Fibroblast of lung (primary cell): ENCODE measurements around the gene TMEM255B. TPM values are rescaled to one million over a fixed set of nuclear protein-coding genes. Genes with fewer than 3 reads are reported as not detected.
"Not testable (repeated sequence)": the region's sequence is repeated elsewhere in the genome, so short reads cannot be mapped to it uniquely, and the experiment has no call there.

Experiments used
- DNase-seq, 2 donors: peaks; one replicate each; pipeline versions ENCODE4 v3.0.0 to v3.0.0-alpha.2; 2010; ENCODE audit warnings: low read depth in 2 of 2
- H2AFZ ChIP-seq: 2 replicates; pipeline ENCODE4 v1.5.1; 2012; ENCODE audit warnings: low read length, control low read depth, inconsistent platforms
- H3K27ac ChIP-seq: 2 replicates; pipeline ENCODE4 v1.5.1; 2011; ENCODE audit warnings: low read length, control low read depth; ENCODE audit not compliant: insufficient read depth
- H3K27me3 ChIP-seq: 2 replicates; pipeline ENCODE4 v1.5.1; 2011; ENCODE audit warnings: mild to moderate bottlenecking, low read length; ENCODE audit not compliant: control insufficient read depth, insufficient read depth
- H3K36me3 ChIP-seq: 2 replicates; pipeline ENCODE4 v1.5.1; 2011; ENCODE audit warnings: low read length; ENCODE audit not compliant: control insufficient read depth, insufficient read depth
- H3K4me1 ChIP-seq: 2 replicates; pipeline ENCODE4 v1.5.1; 2011; ENCODE audit warnings: low read length; ENCODE audit not compliant: control insufficient read depth, insufficient read depth; ENCODE audit errors: extremely low read depth
- H3K4me2 ChIP-seq: 2 replicates; pipeline ENCODE4 v1.5.1; 2011; ENCODE audit warnings: low read length, control low read depth; ENCODE audit not compliant: insufficient read depth; ENCODE audit errors: extremely low read depth
- H3K4me3 ChIP-seq, 4 experiments: fragments of 200-600 bp in 1 of 4; sonication (generic) in 1 of 4; replicated peaks in 1 of 4; 2 replicates each; pipeline ENCODE4 v1.5.1; 2011 to 2016; ENCODE audit warnings: low read length in 4 of 4, low read depth in 3 of 4, mild to moderate bottlenecking in 3 of 4, control low read depth in 2 of 4, inconsistent platforms in 1 of 4, mixed read lengths in 1 of 4; ENCODE audit not compliant: insufficient read depth in 1 of 4; ENCODE audit errors: control extremely low read depth in 1 of 4
- H3K79me2 ChIP-seq: 2 replicates; pipeline ENCODE4 v1.5.1; 2012; ENCODE audit warnings: mild to moderate bottlenecking, low read length, inconsistent platforms; ENCODE audit not compliant: control insufficient read depth, insufficient read depth
- H3K9ac ChIP-seq: 2 replicates; pipeline ENCODE4 v1.5.1; 2011; ENCODE audit warnings: mild to moderate bottlenecking, low read length, control low read depth; ENCODE audit not compliant: insufficient read depth
- H3K9me3 ChIP-seq: 2 replicates; pipeline ENCODE4 v1.5.1; 2012; ENCODE audit warnings: low read depth, low read length; ENCODE audit not compliant: control insufficient read depth, insufficient read depth
- H4K20me1 ChIP-seq: 2 replicates; pipeline ENCODE4 v1.5.1; 2011; ENCODE audit warnings: low read length; ENCODE audit not compliant: control insufficient read depth, insufficient read depth; ENCODE audit errors: extremely low read depth
- EZH2 ChIP-seq: IDR thresholded peaks from 2 replicates; pipeline ENCODE4 v1.5.1; 2012; ENCODE audit warnings: low read length, control low read depth, mild to moderate bottlenecking; ENCODE audit errors: missing control alignments
- polyA plus RNA-seq, 2 donors: library from polyadenylated mRNA; depleted of rRNA in 1 of 2; stranded (reverse) in 1 of 2; unstranded in 1 of 2; fragments of >200 nt; gene quantifications; 2 replicates each; pipeline ENCODE4 v1.2.1, GENCODE V29; 2011 to 2012; ENCODE audit warnings: missing spikeins in 1 of 2
- total RNA-seq: library from RNA; depleted of rRNA; stranded (reverse); fragments of >200 nt; gene quantifications from 2 replicates; pipeline ENCODE4 v1.2.1, GENCODE V29; 2014
- TF ChIP-seq, protein P1 (sequence below), 2 donors: IDR thresholded peaks in 1 of 2; conservative IDR thresholded peaks in 1 of 2; 1 replicate in 1 of 2; 2 replicates in 1 of 2; pipeline ENCODE4 v1.5.1; 2011 to 2012; ENCODE audit warnings: low read length in 2 of 2, control low read depth in 1 of 2, inconsistent platforms in 1 of 2, low read depth in 1 of 2, mild to moderate bottlenecking in 1 of 2

TMEM255B gene
- total and polyA plus RNA-seq, 2 donors (not counting 1 experiment from before 2014, with no cell fraction given) = 2.4 to 10.4 TPM

- no peak for TF ChIP-seq EZH2
- TF ChIP-seq, protein P1, sequence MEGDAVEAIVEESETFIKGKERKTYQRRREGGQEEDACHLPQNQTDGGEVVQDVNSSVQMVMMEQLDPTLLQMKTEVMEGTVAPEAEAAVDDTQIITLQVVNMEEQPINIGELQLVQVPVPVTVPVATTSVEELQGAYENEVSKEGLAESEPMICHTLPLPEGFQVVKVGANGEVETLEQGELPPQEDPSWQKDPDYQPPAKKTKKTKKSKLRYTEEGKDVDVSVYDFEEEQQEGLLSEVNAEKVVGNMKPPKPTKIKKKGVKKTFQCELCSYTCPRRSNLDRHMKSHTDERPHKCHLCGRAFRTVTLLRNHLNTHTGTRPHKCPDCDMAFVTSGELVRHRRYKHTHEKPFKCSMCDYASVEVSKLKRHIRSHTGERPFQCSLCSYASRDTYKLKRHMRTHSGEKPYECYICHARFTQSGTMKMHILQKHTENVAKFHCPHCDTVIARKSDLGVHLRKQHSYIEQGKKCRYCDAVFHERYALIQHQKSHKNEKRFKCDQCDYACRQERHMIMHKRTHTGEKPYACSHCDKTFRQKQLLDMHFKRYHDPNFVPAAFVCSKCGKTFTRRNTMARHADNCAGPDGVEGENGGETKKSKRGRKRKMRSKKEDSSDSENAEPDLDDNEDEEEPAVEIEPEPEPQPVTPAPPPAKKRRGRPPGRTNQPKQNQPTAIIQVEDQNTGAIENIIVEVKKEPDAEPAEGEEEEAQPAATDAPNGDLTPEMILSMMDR (conservative IDR thresholded peaks at IDR 0.05 in 1 of 2, IDR thresholded peaks at IDR 0.05 in 1 of 2; ENCODE audit: low read depth in 1 of 2, low read length in 2 of 2) = no peak
- Histone ChIP-seq H3K36me3 (peaks cover 52% of the 10 kb centered on the region), H3K27ac (no peak overlapping the region)
Measured at GRCh38 chr13:113832205-113832604, 73.2 kb downstream of the TMEM255B start.

DNA sequence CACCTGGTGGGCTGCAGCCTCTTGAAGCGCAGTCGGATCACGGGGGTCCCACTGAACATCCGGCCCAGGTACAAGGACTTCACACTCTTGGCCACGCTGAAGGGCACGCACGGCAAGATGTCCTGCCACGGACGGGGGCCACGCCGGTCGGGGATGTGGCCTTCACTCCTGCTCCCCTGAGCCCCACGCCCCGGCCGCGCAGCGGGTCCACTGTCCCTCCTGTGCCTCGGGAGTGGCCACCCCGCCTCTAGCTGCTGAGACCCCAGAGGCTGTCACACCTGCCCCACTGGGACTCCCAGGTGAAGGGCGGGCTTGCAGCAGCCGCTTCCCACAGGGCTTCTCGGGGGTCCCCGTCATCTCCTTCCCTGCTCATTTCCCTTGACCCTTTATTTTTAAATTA, 73.6 kb downstream of the TMEM255B start:
- Histone ChIP-seq H3K4me3 (no peak overlapping the region), H3K79me2 (peaks cover 4% of the 10 kb centered on the region), H2AFZ (no peak overlapping the region), H3K9me3 (no peaks in the 10 kb centered on the region), H3K9ac (no peak overlapping the region), H3K36me3 (peaks cover 52% of the 10 kb centered on the region), H4K20me1 (no peaks in the 10 kb centered on the region), H3K4me1 (peaks cover 12% of the 10 kb centered on the region), H3K27ac (no peak overlapping the region), H3K4me2 (no peak overlapping the region), H3K27me3 (no peaks in the 10 kb centered on the region)
- no peak for DNase-seq
- TF ChIP-seq EZH2 = no peak
- TF ChIP-seq, protein P1 (conservative IDR thresholded peaks at IDR 0.05 in 1 of 2, IDR thresholded peaks at IDR 0.05 in 1 of 2; ENCODE audit: low read depth in 1 of 2, low read length in 2 of 2) = no peak

More at GRCh38 chr13:113832205-113832604, 73.2 kb downstream of the TMEM255B start:
- no peak for DNase-seq
- H3K4me1 ChIP-seq = peaks cover 7% of the 10 kb centered on the region
- H2AFZ ChIP-seq = no peak overlapping the region
- no peaks in the 10 kb centered on the region for H3K27me3 ChIP-seq
- H3K4me3 ChIP-seq = no peak overlapping the region
- H3K9ac ChIP-seq = no peak overlapping the region
- H3K9me3 ChIP-seq = no peaks in the 10 kb centered on the region
- H3K79me2 ChIP-seq = peaks cover 4% of the 10 kb centered on the region
- H4K20me1 ChIP-seq = no peaks in the 10 kb centered on the region
- H3K4me2 ChIP-seq = no peak overlapping the region

- peaks cover 15% of the 10 kb centered on the region for H3K4me1 ChIP-seq
Measured at GRCh38 chr13:113833111-113833830, 74.2 kb downstream of the TMEM255B start.

GRCh38 chr13:113834006-113834405, 75.0 kb downstream of the TMEM255B start:
- H3K4me3 ChIP-seq, H3K9ac ChIP-seq, H3K27ac ChIP-seq, DNase-seq, H3K79me2 ChIP-seq, H3K27me3 ChIP-seq, H3K9me3 ChIP-seq, H3K4me2 ChIP-seq, H2AFZ ChIP-seq, H4K20me1 ChIP-seq: not testable (repeated sequence)
- Histone ChIP-seq H3K4me1 (peaks cover 18% of the 10 kb centered on the region), H3K36me3 (peaks cover 47% of the 10 kb centered on the region)

More at GRCh38 chr13:113833111-113833830, 74.2 kb downstream of the TMEM255B start:
- Histone ChIP-seq H4K20me1 (no peaks in the 10 kb centered on the region), H3K9me3 (no peaks in the 10 kb centered on the region), H3K4me2 (no peak overlapping the region), H3K27ac (no peak overlapping the region), H3K4me3 (no peak overlapping the region), H3K36me3 (peaks cover 49% of the 10 kb centered on the region), H3K79me2 (peaks cover 4% of the 10 kb centered on the region), H3K9ac (no peak overlapping the region), H2AFZ (no peak overlapping the region), H3K27me3 (no peaks in the 10 kb centered on the region)
- DNase-seq = no peak
- no peak for TF ChIP-seq EZH2
- TF ChIP-seq, protein P1 (conservative IDR thresholded peaks at IDR 0.05 in 1 of 2, IDR thresholded peaks at IDR 0.05 in 1 of 2; ENCODE audit: low read depth in 1 of 2, low read length in 2 of 2) = no peak
